Activated T-helper 1 cell treated with Interleukin-2 at 50 U/mL for 16 hours (primary cell): ENCODE data around the gene RHD.
"Not testable (repeated sequence)": the region's sequence is repeated elsewhere in the genome, so short reads cannot be mapped to it uniquely, and the experiment has no call there.

Experiments
- DNase-seq: peaks from one replicate; pipeline ENCODE4 v3.0.0-alpha.2; 2020; ENCODE audit warnings: low read depth

Gene RHD

GRCh38 chr1:25356441-25356840, 84.1 kb downstream of the RHD start:
- DNase-seq: no peak

GRCh38 chr1:25356848-25357247, 84.5 kb downstream of the RHD start:
- no peak for DNase-seq

GRCh38 chr1:25360596-25361581, 88.6 kb downstream of the RHD start:
- no peak for DNase-seq

GRCh38 chr1:25361901-25362300, 89.6 kb downstream of the RHD start:
- no peak for DNase-seq

GRCh38 chr1:25362634-25363559, 90.6 kb downstream of the RHD start:
- DNase-seq: not testable (repeated sequence)

GRCh38 chr1:25369241-25369640, 96.9 kb downstream of the RHD start:
- DNase-seq: no peak

GRCh38 chr1:25369691-25370271, 97.5 kb downstream of the RHD start:
- DNase-seq: not testable (repeated sequence)

GRCh38 chr1:25371757-25372156, 99.4 kb downstream of the RHD start:
- not testable (repeated sequence) for DNase-seq

- DNase-seq: not testable (repeated sequence)
These were observed 106.1 kb downstream of the RHD start for GRCh38 chr1:25378367-25378766.
